GM23338 (cell line): ENCODE data around the gene SFRP4. TPM values are rescaled to one million over a fixed set of nuclear protein-coding genes. Genes with fewer than 3 reads are reported as not detected.
"Not testable (repeated sequence)": the region's sequence is repeated elsewhere in the genome, so short reads cannot be mapped to it uniquely, and the experiment has no call there.

Source experiments
- ATAC-seq: fragments of 200-7000 bp; cut with Tn5 transposase; 3 replicates; pipeline ENCODE4 v1.9.1; 2020
- DNase-seq: peaks from one replicate; pipeline ENCODE4 v3.0.0-alpha.2; 2015; ENCODE audit warnings: low spot score
- H2AFZ ChIP-seq: fragments of 200-600 bp; sonication (generic); 2 replicates; pipeline ENCODE4 v1.8.0; 2016; ENCODE audit warnings: antibody characterized with exemption, mild to moderate bottlenecking, moderate library complexity
- H3F3A ChIP-seq: fragments of 200-600 bp; sonication (generic); replicated peaks from 2 replicates; pipeline ENCODE4 v1.8.0; 2017; ENCODE audit warnings: antibody characterized with exemption, mixed run types, low read depth
- H3K27ac ChIP-seq: fragments of 200-600 bp; sonication (generic); 2 replicates; pipeline ENCODE4 v1.6.1; 2016; ENCODE audit warnings: low read depth
- H3K27me3 ChIP-seq: fragments of 200-600 bp; sonication (generic); 2 replicates; pipeline ENCODE4 v1.8.0; 2016; ENCODE audit warnings: mild to moderate bottlenecking, mixed run types, moderate library complexity; ENCODE audit not compliant: insufficient read depth
- H3K36me3 ChIP-seq: fragments of 200-600 bp; sonication (generic); 2 replicates; pipeline ENCODE4 v1.8.0; 2016; ENCODE audit warnings: mild to moderate bottlenecking; ENCODE audit not compliant: insufficient read depth
- H3K4me1 ChIP-seq: fragments of 200-600 bp; sonication (generic); 2 replicates; pipeline ENCODE4 v1.8.0; 2016; ENCODE audit warnings: mild to moderate bottlenecking, moderate library complexity; ENCODE audit not compliant: insufficient read depth
- H3K4me2 ChIP-seq: fragments of 200-600 bp; sonication (generic); 2 replicates; pipeline ENCODE4 v1.7.1; 2017; ENCODE audit warnings: mixed run types
- H3K4me3 ChIP-seq: fragments of 200-600 bp; sonication (generic); 2 replicates; pipeline ENCODE4 v1.6.1; 2016; ENCODE audit warnings: mixed run types
- H3K79me2 ChIP-seq: fragments of 200-600 bp; sonication (generic); replicated peaks from 2 replicates; pipeline ENCODE4 v1.8.0; 2017; ENCODE audit warnings: mild to moderate bottlenecking; ENCODE audit not compliant: insufficient read depth
- H3K9me2 ChIP-seq: fragments of 200-600 bp; sonication (generic); 2 replicates; pipeline ENCODE4 v1.8.0; 2017; ENCODE audit not compliant: insufficient read depth
- H4K20me1 ChIP-seq: fragments of 200-600 bp; sonication (generic); replicated peaks from 2 replicates; pipeline ENCODE4 v1.8.0; 2017; ENCODE audit warnings: mild to moderate bottlenecking; ENCODE audit not compliant: insufficient read depth
- H3K27ac Mint-ChIP-seq: 2 replicates; pipeline ENCODE4 v1.8.0; 2020; ENCODE audit warnings: inconsistent platforms, mild to moderate bottlenecking, moderate library complexity, mixed read lengths
- H3K27me3 Mint-ChIP-seq: 3 replicates; pipeline ENCODE4 v1.8.0; 2022; ENCODE audit warnings: low read depth, mild to moderate bottlenecking, moderate library complexity, mixed read lengths, inconsistent platforms; ENCODE audit not compliant: insufficient read depth, poor library complexity
- H3K36me3 Mint-ChIP-seq: 3 replicates; pipeline ENCODE4 v1.8.0; 2021; ENCODE audit warnings: low read depth, mild to moderate bottlenecking, inconsistent platforms, moderate library complexity, mixed read lengths
- H3K4me1 Mint-ChIP-seq: 3 replicates; pipeline ENCODE4 v1.8.0; 2020; ENCODE audit warnings: mild to moderate bottlenecking, inconsistent platforms, mixed read lengths
- H3K4me3 Mint-ChIP-seq: 3 replicates; pipeline ENCODE4 v1.8.0; 2021; ENCODE audit warnings: moderate library complexity, mild to moderate bottlenecking, inconsistent platforms, mixed read lengths
- H3K9me3 Mint-ChIP-seq: 3 replicates; pipeline ENCODE4 v1.8.0; 2020; ENCODE audit warnings: moderate library complexity, mild to moderate bottlenecking, inconsistent platforms, mixed read lengths
- CREB1 ChIP-seq: fragments of 250-450 bp; sonication (Bioruptor Pico); IDR thresholded peaks from 2 replicates; pipeline ENCODE4 v1.5.0; 2020; ENCODE audit warnings: low read depth, mild to moderate bottlenecking, moderate library complexity
- CTCF ChIP-seq, 2 experiments: fragments of 200-600 bp in 1 of 2; sonication (generic) in 1 of 2; conservative IDR thresholded peaks; 2 replicates each; pipeline versions ENCODE4 v1.5.1 to v1.6.1; 2016 to 2017; ENCODE audit warnings: antibody characterized with exemption in 2 of 2, low read depth in 2 of 2, mild to moderate bottlenecking in 2 of 2, moderate library complexity in 1 of 2
- EZH2 ChIP-seq: fragments of 200-600 bp; sonication (generic); IDR thresholded peaks from one replicate; pipeline ENCODE4 v1.8.0; 2017; ENCODE audit warnings: antibody characterized with exemption, mild to moderate bottlenecking, low read depth; ENCODE audit not compliant: unreplicated experiment
- NANOG ChIP-seq: IDR thresholded peaks from 2 replicates; pipeline ENCODE4 v1.6.1; 2016; ENCODE audit warnings: antibody characterized with exemption, borderline replicate concordance
- POLR2AphosphoS5 ChIP-seq: IDR thresholded peaks from 2 replicates; pipeline ENCODE4 v1.6.1; 2016; ENCODE audit warnings: antibody characterized with exemption, low read depth
- ZNF114 ChIP-seq: fragments of 250-450 bp; sonication (Bioruptor Pico); IDR thresholded peaks from 2 replicates; pipeline ENCODE4 v1.5.0; 2020; ENCODE audit warnings: mild to moderate bottlenecking, moderate library complexity
- ZNF331 ChIP-seq: fragments of 250-450 bp; sonication (Bioruptor Pico); IDR thresholded peaks from 2 replicates; pipeline ENCODE4 v1.5.0; 2020; ENCODE audit warnings: low read depth, mild to moderate bottlenecking, moderate library complexity
- polyA plus RNA-seq: library from polyadenylated mRNA; unstranded; fragments of >200 nt; fragmentation: Nextera tagmentation; extraction: Ambion mirVana; gene quantifications from 2 replicates; pipeline ENCODE4 v1.2.1, GENCODE V29; 2016
- total RNA-seq: library from RNA; depleted of rRNA; stranded (reverse); fragments of >200 nt; shearing (Covaris generic); gene quantifications from 2 replicates; pipeline ENCODE4 v1.2.3, GENCODE V29; 2014
- TF ChIP-seq, protein P1 (sequence below): IDR thresholded peaks from one replicate; pipeline ENCODE4 v1.6.1; 2018; ENCODE audit warnings: antibody characterized with exemption; ENCODE audit not compliant: unreplicated experiment
- TF ChIP-seq, protein P2 (sequence below): fragments of 250-450 bp; sonication (Bioruptor Pico); IDR thresholded peaks from 2 replicates; pipeline ENCODE4 v1.5.0; 2020; ENCODE audit warnings: mild to moderate bottlenecking, moderate library complexity

Gene SFRP4
- total and polyA plus RNA-seq, 2 experiments from 2014 or later = not detected

DNA sequence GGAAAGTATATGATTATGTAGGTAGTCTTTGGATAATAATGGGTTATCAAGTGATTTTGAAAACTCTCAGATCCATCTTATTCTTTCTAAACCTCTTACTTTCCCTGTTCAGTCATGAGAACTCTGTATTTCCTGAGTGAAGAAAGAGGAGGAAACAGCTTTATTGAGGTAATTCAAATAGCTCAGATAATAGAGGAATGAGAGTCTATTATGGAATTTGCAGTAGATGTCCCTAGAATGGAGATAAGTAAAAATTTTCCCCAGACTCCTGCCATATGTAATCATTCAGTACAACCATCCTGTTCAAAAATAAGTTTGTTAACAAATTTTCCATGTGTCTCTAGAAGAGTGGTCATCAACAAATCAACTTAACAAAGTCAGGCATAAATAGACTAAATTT lies 40.2 kb upstream of the SFRP4 start:
- H3K4me1 ChIP-seq = no peaks in the 10 kb centered on the region
- no peak for DNase-seq
- no peak overlapping the region for H3K4me2 ChIP-seq
- Mint-ChIP-seq H3K36me3 (no peaks in the 10 kb centered on the region), H3K27ac (no peak overlapping the region), H3K4me3 (no peak overlapping the region), H3K9me3 (no peaks in the 10 kb centered on the region), H3K4me1 (no peaks in the 10 kb centered on the region), H3K27me3 (no peaks in the 10 kb centered on the region)
- no peaks in the 10 kb centered on the region for H3K9me2 ChIP-seq
- H3K27ac ChIP-seq = no peak overlapping the region
- no peaks in the 10 kb centered on the region for H3K27me3 ChIP-seq
- H4K20me1 ChIP-seq = no peaks in the 10 kb centered on the region
- no peak overlapping the region for H2AFZ ChIP-seq
- no peaks in the 10 kb centered on the region for H3F3A ChIP-seq
- H3K4me3 ChIP-seq = no peak overlapping the region
- H3K36me3 ChIP-seq = no peaks in the 10 kb centered on the region
- no peak for TF ChIP-seq POLR2AphosphoS5
- TF ChIP-seq ZNF331 = no peak
- TF ChIP-seq NANOG = no peak
- TF ChIP-seq, protein P1, sequence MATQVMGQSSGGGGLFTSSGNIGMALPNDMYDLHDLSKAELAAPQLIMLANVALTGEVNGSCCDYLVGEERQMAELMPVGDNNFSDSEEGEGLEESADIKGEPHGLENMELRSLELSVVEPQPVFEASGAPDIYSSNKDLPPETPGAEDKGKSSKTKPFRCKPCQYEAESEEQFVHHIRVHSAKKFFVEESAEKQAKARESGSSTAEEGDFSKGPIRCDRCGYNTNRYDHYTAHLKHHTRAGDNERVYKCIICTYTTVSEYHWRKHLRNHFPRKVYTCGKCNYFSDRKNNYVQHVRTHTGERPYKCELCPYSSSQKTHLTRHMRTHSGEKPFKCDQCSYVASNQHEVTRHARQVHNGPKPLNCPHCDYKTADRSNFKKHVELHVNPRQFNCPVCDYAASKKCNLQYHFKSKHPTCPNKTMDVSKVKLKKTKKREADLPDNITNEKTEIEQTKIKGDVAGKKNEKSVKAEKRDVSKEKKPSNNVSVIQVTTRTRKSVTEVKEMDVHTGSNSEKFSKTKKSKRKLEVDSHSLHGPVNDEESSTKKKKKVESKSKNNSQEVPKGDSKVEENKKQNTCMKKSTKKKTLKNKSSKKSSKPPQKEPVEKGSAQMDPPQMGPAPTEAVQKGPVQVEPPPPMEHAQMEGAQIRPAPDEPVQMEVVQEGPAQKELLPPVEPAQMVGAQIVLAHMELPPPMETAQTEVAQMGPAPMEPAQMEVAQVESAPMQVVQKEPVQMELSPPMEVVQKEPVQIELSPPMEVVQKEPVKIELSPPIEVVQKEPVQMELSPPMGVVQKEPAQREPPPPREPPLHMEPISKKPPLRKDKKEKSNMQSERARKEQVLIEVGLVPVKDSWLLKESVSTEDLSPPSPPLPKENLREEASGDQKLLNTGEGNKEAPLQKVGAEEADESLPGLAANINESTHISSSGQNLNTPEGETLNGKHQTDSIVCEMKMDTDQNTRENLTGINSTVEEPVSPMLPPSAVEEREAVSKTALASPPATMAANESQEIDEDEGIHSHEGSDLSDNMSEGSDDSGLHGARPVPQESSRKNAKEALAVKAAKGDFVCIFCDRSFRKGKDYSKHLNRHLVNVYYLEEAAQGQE = no peak
- TF ChIP-seq ZNF114 (CRISPR knock-in tag) = no peak
- TF ChIP-seq, protein P2, sequence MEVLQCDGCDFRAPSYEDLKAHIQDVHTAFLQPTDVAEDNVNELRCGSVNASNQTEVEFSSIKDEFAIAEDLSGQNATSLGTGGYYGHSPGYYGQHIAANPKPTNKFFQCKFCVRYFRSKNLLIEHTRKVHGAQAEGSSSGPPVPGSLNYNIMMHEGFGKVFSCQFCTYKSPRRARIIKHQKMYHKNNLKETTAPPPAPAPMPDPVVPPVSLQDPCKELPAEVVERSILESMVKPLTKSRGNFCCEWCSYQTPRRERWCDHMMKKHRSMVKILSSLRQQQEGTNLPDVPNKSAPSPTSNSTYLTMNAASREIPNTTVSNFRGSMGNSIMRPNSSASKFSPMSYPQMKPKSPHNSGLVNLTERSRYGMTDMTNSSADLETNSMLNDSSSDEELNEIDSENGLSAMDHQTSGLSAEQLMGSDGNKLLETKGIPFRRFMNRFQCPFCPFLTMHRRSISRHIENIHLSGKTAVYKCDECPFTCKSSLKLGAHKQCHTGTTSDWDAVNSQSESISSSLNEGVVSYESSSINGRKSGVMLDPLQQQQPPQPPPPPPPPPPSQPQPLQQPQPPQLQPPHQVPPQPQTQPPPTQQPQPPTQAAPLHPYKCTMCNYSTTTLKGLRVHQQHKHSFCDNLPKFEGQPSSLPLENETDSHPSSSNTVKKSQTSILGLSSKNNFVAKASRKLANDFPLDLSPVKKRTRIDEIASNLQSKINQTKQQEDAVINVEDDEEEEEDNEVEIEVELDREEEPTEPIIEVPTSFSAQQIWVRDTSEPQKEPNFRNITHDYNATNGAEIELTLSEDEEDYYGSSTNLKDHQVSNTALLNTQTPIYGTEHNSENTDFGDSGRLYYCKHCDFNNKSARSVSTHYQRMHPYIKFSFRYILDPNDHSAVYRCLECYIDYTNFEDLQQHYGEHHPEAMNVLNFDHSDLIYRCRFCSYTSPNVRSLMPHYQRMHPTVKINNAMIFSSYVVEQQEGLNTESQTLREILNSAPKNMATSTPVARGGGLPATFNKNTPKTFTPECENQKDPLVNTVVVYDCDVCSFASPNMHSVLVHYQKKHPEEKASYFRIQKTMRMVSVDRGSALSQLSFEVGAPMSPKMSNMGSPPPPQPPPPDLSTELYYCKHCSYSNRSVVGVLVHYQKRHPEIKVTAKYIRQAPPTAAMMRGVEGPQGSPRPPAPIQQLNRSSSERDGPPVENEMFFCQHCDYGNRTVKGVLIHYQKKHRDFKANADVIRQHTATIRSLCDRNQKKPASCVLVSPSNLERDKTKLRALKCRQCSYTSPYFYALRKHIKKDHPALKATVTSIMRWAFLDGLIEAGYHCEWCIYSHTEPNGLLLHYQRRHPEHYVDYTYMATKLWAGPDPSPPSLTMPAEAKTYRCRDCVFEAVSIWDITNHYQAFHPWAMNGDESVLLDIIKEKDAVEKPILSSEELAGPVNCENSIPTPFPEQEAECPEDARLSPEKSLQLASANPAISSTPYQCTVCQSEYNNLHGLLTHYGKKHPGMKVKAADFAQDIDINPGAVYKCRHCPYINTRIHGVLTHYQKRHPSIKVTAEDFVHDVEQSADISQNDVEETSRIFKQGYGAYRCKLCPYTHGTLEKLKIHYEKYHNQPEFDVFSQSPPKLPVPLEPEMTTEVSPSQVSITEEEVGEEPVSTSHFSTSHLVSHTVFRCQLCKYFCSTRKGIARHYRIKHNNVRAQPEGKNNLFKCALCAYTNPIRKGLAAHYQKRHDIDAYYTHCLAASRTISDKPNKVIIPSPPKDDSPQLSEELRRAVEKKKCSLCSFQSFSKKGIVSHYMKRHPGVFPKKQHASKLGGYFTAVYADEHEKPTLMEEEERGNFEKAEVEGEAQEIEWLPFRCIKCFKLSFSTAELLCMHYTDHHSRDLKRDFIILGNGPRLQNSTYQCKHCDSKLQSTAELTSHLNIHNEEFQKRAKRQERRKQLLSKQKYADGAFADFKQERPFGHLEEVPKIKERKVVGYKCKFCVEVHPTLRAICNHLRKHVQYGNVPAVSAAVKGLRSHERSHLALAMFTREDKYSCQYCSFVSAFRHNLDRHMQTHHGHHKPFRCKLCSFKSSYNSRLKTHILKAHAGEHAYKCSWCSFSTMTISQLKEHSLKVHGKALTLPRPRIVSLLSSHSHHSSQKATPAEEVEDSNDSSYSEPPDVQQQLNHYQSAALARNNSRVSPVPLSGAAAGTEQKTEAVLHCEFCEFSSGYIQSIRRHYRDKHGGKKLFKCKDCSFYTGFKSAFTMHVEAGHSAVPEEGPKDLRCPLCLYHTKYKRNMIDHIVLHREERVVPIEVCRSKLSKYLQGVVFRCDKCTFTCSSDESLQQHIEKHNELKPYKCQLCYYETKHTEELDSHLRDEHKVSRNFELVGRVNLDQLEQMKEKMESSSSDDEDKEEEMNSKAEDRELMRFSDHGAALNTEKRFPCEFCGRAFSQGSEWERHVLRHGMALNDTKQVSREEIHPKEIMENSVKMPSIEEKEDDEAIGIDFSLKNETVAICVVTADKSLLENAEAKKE (CRISPR knock-in tag) = no peak
- no peak for TF ChIP-seq CTCF (conservative IDR thresholded peaks at IDR 0.05; ENCODE audit: low read depth in 2 of 2)
- TF ChIP-seq EZH2 = no peak
- no peak for TF ChIP-seq CREB1
- no peaks in the 10 kb centered on the region for H3K79me2 ChIP-seq
- ATAC-seq = no peak

DNA sequence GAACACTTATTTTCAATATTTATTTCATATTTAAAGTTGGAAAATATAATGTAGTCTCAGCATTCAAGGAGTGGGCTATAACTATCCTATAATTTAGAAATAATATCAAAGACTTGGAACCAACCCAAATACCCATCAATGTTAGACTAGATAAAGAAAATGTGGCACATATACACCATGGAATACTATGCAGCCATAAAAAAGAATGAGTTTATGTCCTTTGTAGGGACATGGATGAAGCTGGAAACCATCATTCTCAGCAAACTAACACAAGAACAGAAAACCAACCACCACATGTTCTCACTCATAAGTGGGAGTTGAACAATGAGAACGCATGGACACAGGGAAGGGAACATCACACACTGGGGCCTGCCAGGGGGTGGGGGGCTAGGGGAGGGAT lies 37.6 kb upstream of the SFRP4 start:
- not testable (repeated sequence) for H3K27ac ChIP-seq, H3K27me3 Mint-ChIP-seq, H3K4me3 Mint-ChIP-seq, H3K4me2 ChIP-seq, DNase-seq, H3K4me1 Mint-ChIP-seq, H3K9me2 ChIP-seq, ATAC-seq, H4K20me1 ChIP-seq, H3K27ac Mint-ChIP-seq, H2AFZ ChIP-seq, H3K9me3 Mint-ChIP-seq, H3K36me3 Mint-ChIP-seq, H3K4me3 ChIP-seq, H3K4me1 ChIP-seq, H3F3A ChIP-seq, H3K27me3 ChIP-seq, H3K36me3 ChIP-seq, H3K79me2 ChIP-seq
